Thoracic aorta endothelial cell (primary cell): ENCODE results near the gene LMBR1. TPM values are rescaled to one million over a fixed set of nuclear protein-coding genes. Genes with fewer than 3 reads are reported as not detected.

Source experiments
- small RNA-seq: library from RNA; depleted of rRNA; stranded (forward); fragments of <200 nt; gene quantifications from one replicate; pipeline ENCODE3, GENCODE V24; 2012
- total RNA-seq: library from RNA; depleted of rRNA; stranded (reverse); fragments of >200 nt; gene quantifications from 2 replicates; pipeline ENCODE4 v1.2.3, GENCODE V29; 2012

The LMBR1 gene
- total RNA-seq: 94.4 and 125 TPM in 2 replicates

GRCh38 chr7:156892821-156893706 is at the start of gene LMBR1:
Gene LMBR1, minus strand, starts transcription at chr7:156893183. Its CDS starts 190 bp downstream, at chr7:156892993.

GRCh38 chr7:156640257-156640948 is 252.6 kb downstream of the LMBR1 start, which contains the start of gene RNF32:
Gene RNF32, plus strand, starts transcription at chr7:156640774. Its CDS starts 3,104 bp downstream, at chr7:156643878.

Small RNA genes within 50 kb of the gene (small RNA-seq; reads per million reads assigned to genes)
- not detected for gene RNU4-31P

Other genes with a start within 250 kb of the LMBR1 start
- 30.9 and 35.3 TPM in 2 replicates for gene NOM1, start 56.5 kb upstream of the LMBR1 start, total RNA-seq
- not detected in 2 replicates for gene MNX1, start 117.5 kb upstream of the LMBR1 start, total RNA-seq
- gene UBE3C, start 245.7 kb upstream of the LMBR1 start, total RNA-seq: 147 and 149 TPM in 2 replicates